ENCODE measurements around the gene IFIT3. TPM values are rescaled to one million over a fixed set of nuclear protein-coding genes. Genes with fewer than 3 reads are reported as not detected.
"Not testable (repeated sequence)": the region's sequence is repeated elsewhere in the genome, so short reads cannot be mapped to it uniquely, and the experiment has no call there.

The IFIT3 gene
- total RNA-seq, 3 donors from 2014 or later (not counting 1 experiment from before 2014, with no cell fraction given) = 12.0 to 31.7 (median 12.2) TPM

- no peaks in the 10 kb centered on the region for H3K4me1 ChIP-seq (ENCODE audit: control insufficient read depth, insufficient read depth, low read length)
- Mint-ChIP-seq H3K9me3 (no peaks in the 10 kb centered on the region), H3K27me3 (ENCODE audit: low read depth in 2 of 2) (peaks cover 20 to 23% of the 10 kb centered on the region in 2 donors), H3K4me1 (no peaks in the 10 kb centered on the region), H3K4me3 (no peak overlapping the region), H3K36me3 (no peaks in the 10 kb centered on the region), H3K27ac (no peak overlapping the region)
- no peak for ATAC-seq
- no peak for TF ChIP-seq CTCF (IDR thresholded peaks at IDR 0.05)
- WGBS (ENCODE audit: insufficient coverage) = 53% methylated on average over 5 of the region's 6 CpGs
- no peak overlapping the region for H3K27ac ChIP-seq (ENCODE audit: low read length)
- intact Hi-C loops (cut with micrococcal nuclease) = no loop called here
- no peak for DNase-seq
- H3K27me3 ChIP-seq (ENCODE audit: control insufficient read depth, insufficient read depth, low read length) = no peaks in the 10 kb centered on the region
- no peaks in the 10 kb centered on the region for H3K9me3 ChIP-seq (ENCODE audit: control insufficient read depth, insufficient read depth, low read length)
- no peak overlapping the region for H3K4me3 ChIP-seq (ENCODE audit: low read length)
- no peaks in the 10 kb centered on the region for H3K36me3 ChIP-seq (ENCODE audit: control insufficient read depth, insufficient read depth, low read length)
These were observed 44.5 kb upstream of the IFIT3 start for GRCh38 chr10:89283025-89283935.

GRCh38 chr10:89283936-89284475 lies 43.8 kb upstream of the IFIT3 start:
- no peak for DNase-seq
- Mint-ChIP-seq H3K9me3 (no peaks in the 10 kb centered on the region), H3K36me3 (no peaks in the 10 kb centered on the region), H3K27me3 (ENCODE audit: low read depth in 2 of 2) (peaks cover 20 to 23% of the 10 kb centered on the region in 2 donors), H3K4me1 (no peaks in the 10 kb centered on the region), H3K27ac (no peak overlapping the region), H3K4me3 (no peak overlapping the region)
- H3K36me3 ChIP-seq (ENCODE audit: control insufficient read depth, insufficient read depth, low read length) = no peaks in the 10 kb centered on the region
- intact Hi-C loops (cut with micrococcal nuclease) = no loop called here
- no peak overlapping the region for H3K4me3 ChIP-seq (ENCODE audit: low read length)
- H3K9me3 ChIP-seq (ENCODE audit: control insufficient read depth, insufficient read depth, low read length) = no peaks in the 10 kb centered on the region
- WGBS (ENCODE audit: insufficient coverage) = 64% methylated on average over 3 of the region's 4 CpGs
- H3K4me1 ChIP-seq (ENCODE audit: control insufficient read depth, insufficient read depth, low read length) = no peaks in the 10 kb centered on the region
- no peak for TF ChIP-seq CTCF (IDR thresholded peaks at IDR 0.05)
- ATAC-seq = no peak
- H3K27me3 ChIP-seq (ENCODE audit: control insufficient read depth, insufficient read depth, low read length) = no peaks in the 10 kb centered on the region
- H3K27ac ChIP-seq (ENCODE audit: low read length) = no peak overlapping the region

GRCh38 chr10:89284711-89285110 lies 43.1 kb upstream of the IFIT3 start:
- DNase-seq; H3K9me3 Mint-ChIP-seq; H3K4me1 ChIP-seq (ENCODE audit: control insufficient read depth, insufficient read depth, low read length); H3K36me3 ChIP-seq (ENCODE audit: control insufficient read depth, insufficient read depth, low read length); H3K27ac Mint-ChIP-seq; H3K4me3 Mint-ChIP-seq; H3K27me3 ChIP-seq (ENCODE audit: control insufficient read depth, insufficient read depth, low read length); intact Hi-C loops (cut with micrococcal nuclease); ATAC-seq; H3K36me3 Mint-ChIP-seq; H3K9me3 ChIP-seq (ENCODE audit: control insufficient read depth, insufficient read depth, low read length); H3K4me3 ChIP-seq (ENCODE audit: low read length); H3K4me1 Mint-ChIP-seq; H3K27ac ChIP-seq (ENCODE audit: low read length): not testable (repeated sequence)
- 93% methylated on average over 6 of the region's 6 CpGs for WGBS (ENCODE audit: insufficient coverage)
- H3K27me3 Mint-ChIP-seq (ENCODE audit: low read depth in 2 of 2) = peaks cover 20 to 23% of the 10 kb centered on the region in 2 donors

DNA sequence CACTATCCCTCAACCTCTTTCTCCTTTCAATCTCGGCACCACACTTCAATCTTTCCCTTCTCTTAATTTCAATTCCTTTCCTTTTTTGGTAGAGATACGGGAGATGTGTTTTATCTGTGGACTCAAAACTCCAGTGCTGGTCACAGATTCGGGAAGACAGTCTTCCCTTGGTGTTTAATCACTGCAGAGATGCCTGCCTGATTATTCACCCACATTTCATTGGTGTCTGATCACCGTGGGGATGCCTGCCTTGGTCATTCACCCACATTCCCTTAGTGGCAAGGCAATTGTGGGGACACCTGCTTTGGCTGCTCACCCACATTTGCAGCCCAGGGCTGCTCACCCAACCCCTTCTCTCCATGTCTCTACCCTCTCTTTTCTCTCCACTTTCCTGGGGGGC lies 42.5 kb upstream of the IFIT3 start:
- not testable (repeated sequence) for H3K4me3 Mint-ChIP-seq

More for the DNA sequence above, 42.5 kb upstream of the IFIT3 start:
- peaks cover 20 to 23% of the 10 kb centered on the region in 2 donors for H3K27me3 Mint-ChIP-seq (ENCODE audit: low read depth in 2 of 2)
- DNase-seq; H3K4me1 Mint-ChIP-seq; H3K27me3 ChIP-seq (ENCODE audit: control insufficient read depth, insufficient read depth, low read length); ATAC-seq; H3K9me3 Mint-ChIP-seq; intact Hi-C loops (cut with micrococcal nuclease); H3K27ac Mint-ChIP-seq; H3K9me3 ChIP-seq (ENCODE audit: control insufficient read depth, insufficient read depth, low read length); H3K4me3 ChIP-seq (ENCODE audit: low read length); H3K36me3 ChIP-seq (ENCODE audit: control insufficient read depth, insufficient read depth, low read length); H3K36me3 Mint-ChIP-seq; H3K4me1 ChIP-seq (ENCODE audit: control insufficient read depth, insufficient read depth, low read length); H3K27ac ChIP-seq (ENCODE audit: low read length): not testable (repeated sequence)
- 89% methylated on average over 4 of the region's 4 CpGs for WGBS (ENCODE audit: insufficient coverage)
